ENCODE measurements around the gene CEP85. TPM values are rescaled to one million over a fixed set of nuclear protein-coding genes. Genes with fewer than 3 reads are reported as not detected.

CEP85 gene
- total RNA-seq, 1 donor from 2014 or later: 10.3 TPM

- TF ChIP-seq CTCF (IDR thresholded peaks at IDR 0.05): no peak
- no peak for DNase-seq
- no peaks in the 10 kb centered on the region for H3K4me1 ChIP-seq
- no peaks in the 10 kb centered on the region for H3K9me3 ChIP-seq
- H3K4me3 ChIP-seq: no peak overlapping the region
- H3K27ac ChIP-seq: no peak overlapping the region
- no peaks in the 10 kb centered on the region for H3K27me3 ChIP-seq
- H3K36me3 ChIP-seq: no peaks in the 10 kb centered on the region
- ATAC-seq: no peak
- intact Hi-C loops (cut with DNase I): no loop called here
These were observed 20.6 kb upstream of the CEP85 start for GRCh38 chr1:26213335-26213905.

GRCh38 chr1:26215246-26215645 lies 18.8 kb upstream of the CEP85 start:
- intact Hi-C loops (cut with DNase I): no loop called here
- H3K27ac ChIP-seq: no peak overlapping the region
- no peaks in the 10 kb centered on the region for H3K9me3 ChIP-seq
- TF ChIP-seq CTCF (IDR thresholded peaks at IDR 0.05): no peak
- no peaks in the 10 kb centered on the region for H3K36me3 ChIP-seq
- H3K4me1 ChIP-seq: no peaks in the 10 kb centered on the region
- ATAC-seq: no peak
- peak; percentile 32 for DNase-seq
- H3K4me3 ChIP-seq: no peak overlapping the region
- no peaks in the 10 kb centered on the region for H3K27me3 ChIP-seq

GRCh38 chr1:26218906-26219494 lies 15.0 kb upstream of the CEP85 start:
- ATAC-seq: no peak
- H3K27me3 ChIP-seq: peaks cover 5% of the 10 kb centered on the region
- no peak overlapping the region for H3K27ac ChIP-seq
- intact Hi-C loops (cut with DNase I): no loop called here
- H3K9me3 ChIP-seq: no peaks in the 10 kb centered on the region
- no peak for DNase-seq
- TF ChIP-seq CTCF (IDR thresholded peaks at IDR 0.05): no peak
- no peaks in the 10 kb centered on the region for H3K36me3 ChIP-seq
- no peak overlapping the region for H3K4me3 ChIP-seq
- H3K4me1 ChIP-seq: no peaks in the 10 kb centered on the region

GRCh38 chr1:26220199-26220912 lies 13.6 kb upstream of the CEP85 start:
- H3K9me3 ChIP-seq: no peaks in the 10 kb centered on the region
- intact Hi-C loops (cut with DNase I): no loop called here
- peaks cover 5% of the 10 kb centered on the region for H3K27me3 ChIP-seq
- TF ChIP-seq CTCF (IDR thresholded peaks at IDR 0.05): no peak
- H3K27ac ChIP-seq: no peak overlapping the region
- DNase-seq (no peak), ATAC-seq (no peak)
- no peaks in the 10 kb centered on the region for H3K36me3 ChIP-seq
- peaks cover 3% of the 10 kb centered on the region for H3K4me1 ChIP-seq
- H3K4me3 ChIP-seq: no peak overlapping the region

- ATAC-seq (no peak), DNase-seq (no peak)
These were observed 12.9 kb upstream of the CEP85 start for GRCh38 chr1:26221094-26221493.

More at GRCh38 chr1:26221094-26221493, 12.9 kb upstream of the CEP85 start:
- intact Hi-C loops (cut with DNase I): no loop called here
- Histone ChIP-seq H3K4me3 (no peak overlapping the region), H3K9me3 (no peaks in the 10 kb centered on the region), H3K36me3 (no peaks in the 10 kb centered on the region), H3K4me1 (peaks cover 3% of the 10 kb centered on the region), H3K27me3 (peaks cover 7% of the 10 kb centered on the region), H3K27ac (no peak overlapping the region)
- no peak for TF ChIP-seq CTCF (IDR thresholded peaks at IDR 0.05)

All from upper lobe of right lung (tissue), 1 donor.